HTERT RPE-1 (cell line): Measurements from ENCODE around the gene NAPSA.
"Not testable (repeated sequence)": the region's sequence is repeated elsewhere in the genome, so short reads cannot be mapped to it uniquely, and the experiment has no call there.

Experiments used
- in situ Hi-C: fragments of 300-500 bp; cut with MboI; formaldehyde crosslinking; loops from 4 replicates; pipeline ENCODE4 v1.14.3; 2020; ENCODE audit warnings: low sequenced_read_pairs

NAPSA gene

DNA sequence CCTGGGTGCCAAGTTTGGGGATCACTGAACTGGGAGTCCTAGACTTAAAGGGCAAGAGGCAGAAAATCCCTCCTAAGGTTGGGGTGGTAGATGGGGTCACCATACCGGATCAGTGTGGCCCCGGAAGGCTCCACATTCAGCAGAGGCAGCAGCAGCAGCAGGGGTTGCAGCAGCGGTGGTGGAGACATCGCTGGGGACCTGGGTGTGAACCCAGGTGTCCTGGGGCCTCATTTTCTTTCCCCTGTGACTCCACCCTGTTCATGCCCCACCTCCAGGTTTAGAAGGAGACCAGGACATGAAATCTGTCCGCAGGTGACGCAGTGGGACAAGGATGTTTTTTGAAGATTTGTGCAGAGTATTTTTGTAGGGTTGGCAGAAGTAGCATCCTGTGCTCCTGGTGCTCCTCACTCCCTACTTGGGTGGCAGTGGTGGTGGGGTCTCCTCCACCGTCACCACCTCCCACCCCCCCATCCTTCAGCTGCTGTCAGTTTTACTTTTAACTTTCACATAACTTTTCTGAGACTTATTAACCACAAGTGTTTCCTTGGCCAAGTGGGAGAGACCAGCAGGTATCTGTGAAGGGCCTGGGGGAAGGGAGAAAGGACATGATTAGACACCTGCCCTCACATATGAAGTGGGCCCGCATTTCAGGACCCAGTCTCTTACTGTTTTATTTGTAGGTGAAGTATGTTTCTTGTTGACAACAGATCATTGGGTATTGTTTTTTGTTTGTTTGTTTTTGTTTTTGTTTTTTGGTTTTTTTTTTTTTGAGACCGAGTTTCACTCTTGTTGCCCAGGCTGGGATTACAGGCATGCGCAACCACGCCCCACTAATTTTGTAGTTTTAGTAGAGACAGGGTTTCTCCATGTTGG lies at the start of gene NAPSA:
Gene NAPSA (minus strand): TSS at position 206 of the 873 bp plus-strand sequence. CDS start 18 bp downstream, at position 188.
- in situ Hi-C loops = no loop called here

DNA sequence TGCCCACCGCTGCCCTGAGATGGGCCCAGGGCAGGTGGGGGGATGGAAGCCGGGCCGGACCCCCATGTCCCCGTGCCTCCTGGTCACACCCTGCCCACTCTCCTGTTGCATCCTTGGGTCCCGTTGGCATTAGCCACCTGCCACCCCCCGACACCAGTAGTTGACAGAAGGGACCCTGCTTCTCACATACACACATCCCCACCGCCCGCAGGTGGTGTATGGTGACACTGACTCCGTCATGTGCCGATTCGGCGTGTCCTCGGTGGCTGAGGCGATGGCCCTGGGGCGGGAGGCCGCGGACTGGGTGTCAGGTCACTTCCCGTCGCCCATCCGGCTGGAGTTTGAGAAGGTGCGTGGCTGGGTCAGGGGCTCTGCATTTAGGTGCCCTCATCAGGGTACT lies 48.1 kb upstream of the NAPSA start:
- in situ Hi-C loops = no loop called here

DNA sequence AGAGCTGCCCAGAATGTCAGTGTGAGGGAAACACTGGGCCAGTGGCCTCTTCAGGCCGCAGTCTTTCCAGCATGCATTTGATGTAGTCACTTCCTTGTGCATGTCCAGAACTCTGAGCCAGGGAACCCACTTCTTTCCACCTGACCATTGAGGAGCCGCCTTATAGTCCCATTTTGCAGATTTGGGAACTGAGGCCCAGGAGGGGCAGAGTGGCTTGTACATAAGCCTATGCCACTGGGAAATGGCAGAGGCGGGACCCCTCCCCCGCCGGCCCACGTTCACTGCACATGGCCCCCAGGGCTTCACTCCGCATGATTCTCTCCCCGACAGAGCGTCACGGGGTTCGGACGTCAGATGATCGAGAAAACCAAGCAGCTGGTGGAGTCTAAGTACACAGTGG lies 47.7 kb upstream of the NAPSA start:
- in situ Hi-C loops = no loop called here

DNA sequence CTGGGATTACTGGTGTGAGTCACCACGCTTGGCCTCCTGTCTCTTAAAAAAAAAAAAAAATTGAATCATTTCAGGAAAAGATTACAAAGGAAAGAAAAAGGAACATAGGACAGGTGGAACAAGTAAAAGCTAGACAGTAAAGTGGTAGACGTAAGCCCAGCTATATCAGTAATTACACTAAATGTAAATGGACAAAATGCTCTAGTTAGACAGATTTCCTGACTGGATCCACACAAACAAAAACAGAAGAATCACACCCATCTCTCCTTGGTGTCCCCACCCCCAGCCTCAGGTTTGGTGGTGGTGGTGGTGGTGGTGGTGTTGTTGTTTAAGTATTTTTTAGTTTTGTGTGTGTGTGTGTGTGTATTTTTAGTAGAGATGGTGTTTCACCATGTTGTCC lies 47.0 kb upstream of the NAPSA start:
- in situ Hi-C loops = no loop called here

DNA sequence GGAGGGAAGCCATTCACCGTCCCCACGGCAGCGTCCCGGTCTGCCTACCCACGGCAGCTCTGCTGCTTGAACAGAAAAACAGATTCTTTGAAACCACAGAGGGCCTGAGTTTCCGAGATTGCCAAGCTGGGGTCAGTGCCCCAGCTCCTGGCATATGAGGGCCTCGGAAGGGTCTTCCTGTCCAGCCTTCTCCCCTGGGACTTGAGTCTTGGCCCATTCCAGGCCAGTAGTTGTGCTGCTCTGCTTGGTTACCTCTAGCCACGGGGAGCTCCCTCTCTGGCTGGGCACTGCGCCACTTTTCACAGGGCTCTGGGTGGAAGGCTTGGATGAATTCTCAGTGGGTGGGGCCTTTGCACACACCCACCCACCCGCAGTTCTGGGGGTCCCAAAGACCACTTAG lies 44.7 kb upstream of the NAPSA start:
- in situ Hi-C loops = no loop called here

DNA sequence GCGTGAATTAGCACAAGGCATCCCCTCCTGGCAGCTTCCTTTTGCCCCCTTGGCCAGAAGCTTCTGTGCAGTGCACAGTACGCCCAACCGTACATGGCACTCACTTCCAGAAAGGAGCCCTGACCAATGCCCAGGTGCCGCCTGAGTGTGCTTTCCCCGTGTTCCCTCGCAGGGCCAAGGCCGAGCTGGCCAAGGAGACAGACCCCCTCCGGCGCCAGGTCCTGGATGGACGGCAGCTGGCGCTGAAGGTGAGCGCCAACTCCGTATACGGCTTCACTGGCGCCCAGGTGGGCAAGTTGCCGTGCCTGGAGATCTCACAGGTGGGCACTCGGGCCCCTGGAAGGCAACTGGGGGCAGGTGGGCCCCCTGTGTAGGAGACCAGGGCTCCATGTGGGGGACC lies 43.9 kb upstream of the NAPSA start:
- in situ Hi-C loops = no loop called here

DNA sequence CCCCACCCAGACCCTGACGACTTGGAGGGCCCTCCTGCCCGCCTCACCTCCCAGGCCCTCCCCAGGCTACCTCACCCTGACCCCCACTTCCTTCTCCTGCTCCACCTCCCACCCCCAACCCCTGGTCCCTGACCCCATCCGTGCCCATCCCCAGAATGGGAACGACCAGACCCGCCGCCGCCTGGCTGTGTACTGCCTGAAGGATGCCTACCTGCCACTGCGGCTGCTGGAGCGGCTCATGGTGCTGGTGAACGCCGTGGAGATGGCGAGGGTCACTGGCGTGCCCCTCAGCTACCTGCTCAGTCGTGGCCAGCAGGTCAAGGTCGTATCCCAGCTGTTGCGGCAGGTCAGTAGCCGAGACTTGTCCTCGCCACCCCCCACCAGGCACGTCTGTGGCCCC lies 41.4 kb upstream of the NAPSA start:
- in situ Hi-C loops = no loop called here

DNA sequence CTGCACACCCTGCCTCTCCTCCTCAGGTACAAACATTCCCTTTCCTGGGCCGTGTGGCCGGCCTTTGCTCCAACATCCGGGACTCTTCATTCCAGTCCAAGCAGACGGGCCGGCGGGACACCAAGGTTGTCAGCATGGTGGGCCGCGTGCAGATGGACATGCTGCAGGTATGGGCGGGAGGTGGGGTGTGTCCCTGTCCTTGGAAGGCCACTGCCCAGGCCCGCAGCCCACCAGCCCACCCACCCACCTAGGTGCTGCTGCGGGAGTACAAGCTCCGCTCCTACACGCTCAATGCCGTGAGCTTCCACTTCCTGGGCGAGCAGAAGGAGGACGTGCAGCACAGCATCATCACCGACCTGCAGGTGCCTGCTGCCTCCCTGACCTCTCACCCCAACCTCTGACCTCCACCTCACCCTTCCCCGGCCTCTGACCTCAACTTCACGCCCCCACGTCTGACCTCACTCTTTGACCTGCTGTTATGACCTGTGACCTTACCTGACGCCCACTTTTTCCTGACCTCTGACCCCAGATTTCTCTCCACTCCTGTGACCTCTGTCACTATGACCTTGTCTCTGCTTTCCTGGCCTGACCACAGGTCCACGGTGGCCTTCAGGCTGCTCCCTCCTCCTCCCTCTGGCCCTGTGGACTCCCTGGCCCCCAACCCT lies 40.8 kb upstream of the NAPSA start:
- in situ Hi-C loops = no loop called here

DNA sequence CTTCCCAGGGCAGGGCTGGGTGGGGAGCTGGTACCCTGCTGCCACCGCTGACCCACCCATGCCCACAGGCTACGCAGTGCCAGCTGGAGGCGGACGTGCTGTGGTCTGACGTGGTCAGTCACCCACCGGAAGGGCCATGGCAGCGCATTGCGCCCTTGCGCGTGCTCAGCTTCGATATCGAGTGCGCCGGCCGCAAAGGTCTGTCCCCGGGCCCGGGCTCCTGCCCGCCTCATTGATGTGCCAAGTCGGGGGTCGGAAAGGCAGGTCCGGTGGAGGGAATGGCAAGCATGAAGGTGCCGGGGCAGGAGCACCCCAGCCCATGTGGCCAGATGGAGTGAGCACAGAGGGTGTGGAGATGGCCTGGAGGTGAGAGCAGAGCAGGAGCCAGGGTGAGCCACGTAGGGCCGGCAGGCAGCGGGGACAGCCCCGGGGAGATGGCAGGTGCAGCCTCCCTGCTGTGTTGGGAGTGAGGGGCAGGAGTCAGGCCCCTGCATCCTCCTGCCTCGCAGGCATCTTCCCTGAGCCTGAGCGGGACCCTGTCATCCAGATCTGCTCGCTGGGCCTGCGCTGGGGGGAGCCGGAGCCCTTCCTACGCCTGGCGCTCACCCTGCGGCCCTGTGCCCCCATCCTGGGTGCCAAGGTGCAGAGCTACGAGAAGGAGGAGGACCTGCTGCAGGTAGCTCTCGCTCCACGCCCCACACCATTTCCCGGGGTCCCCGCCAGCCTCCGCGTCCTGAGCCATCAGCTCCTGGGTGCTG lies 37.3 kb upstream of the NAPSA start:
- in situ Hi-C loops = no loop called here

DNA sequence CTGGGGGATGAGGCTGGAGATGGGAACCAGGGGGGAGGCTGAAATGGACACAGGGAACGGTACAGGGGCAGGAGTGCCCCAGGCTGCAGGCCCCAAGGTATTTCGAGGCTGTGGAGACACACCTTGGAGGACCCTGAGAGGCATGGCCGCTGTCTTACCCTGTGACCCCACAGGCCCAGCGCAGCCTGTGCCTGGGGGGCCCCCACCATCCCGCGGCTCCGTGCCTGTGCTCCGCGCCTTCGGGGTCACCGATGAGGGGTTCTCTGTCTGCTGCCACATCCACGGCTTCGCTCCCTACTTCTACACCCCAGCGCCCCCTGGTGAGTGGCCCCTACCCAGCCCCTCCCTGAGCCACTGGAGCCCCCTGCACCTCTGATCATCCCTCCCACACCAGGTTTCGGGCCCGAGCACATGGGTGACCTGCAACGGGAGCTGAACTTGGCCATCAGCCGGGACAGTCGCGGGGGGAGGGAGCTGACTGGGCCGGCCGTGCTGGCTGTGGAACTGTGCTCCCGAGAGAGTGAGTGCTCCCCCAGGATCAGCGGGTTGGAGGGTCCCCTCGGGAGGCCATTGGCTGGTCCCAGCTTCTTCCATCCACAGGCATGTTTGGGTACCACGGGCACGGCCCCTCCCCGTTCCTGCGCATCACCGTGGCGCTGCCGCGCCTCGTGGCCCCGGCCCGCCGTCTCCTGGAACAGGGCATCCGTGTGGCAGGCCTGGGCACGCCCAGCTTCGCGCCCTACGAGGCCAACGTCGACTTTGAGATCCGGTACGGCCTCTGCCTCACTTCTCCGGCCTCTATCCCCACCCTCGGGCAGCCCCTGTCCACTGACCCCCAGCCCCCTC lies 36.4 kb upstream of the NAPSA start:
- in situ Hi-C loops = no loop called here

DNA sequence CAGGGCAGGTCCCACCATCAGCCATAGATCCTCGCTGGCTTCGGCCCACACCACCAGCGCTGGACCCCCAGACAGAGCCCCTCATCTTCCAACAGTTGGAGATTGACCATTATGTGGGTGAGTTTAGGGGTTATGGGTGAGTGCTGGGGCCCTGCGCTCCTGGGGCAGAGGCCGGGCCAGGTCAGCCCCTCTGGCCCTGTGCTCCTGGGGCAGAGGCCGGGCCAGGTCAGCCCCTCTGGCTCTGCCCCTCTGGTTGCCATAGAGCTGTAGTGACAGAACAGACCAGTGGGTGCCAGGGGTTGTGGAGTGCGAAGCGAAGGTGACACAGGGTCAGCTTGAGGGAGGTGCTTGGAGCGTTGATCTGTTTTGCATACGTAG lies 33.9 kb upstream of the NAPSA start:
- in situ Hi-C loops = no loop called here

DNA sequence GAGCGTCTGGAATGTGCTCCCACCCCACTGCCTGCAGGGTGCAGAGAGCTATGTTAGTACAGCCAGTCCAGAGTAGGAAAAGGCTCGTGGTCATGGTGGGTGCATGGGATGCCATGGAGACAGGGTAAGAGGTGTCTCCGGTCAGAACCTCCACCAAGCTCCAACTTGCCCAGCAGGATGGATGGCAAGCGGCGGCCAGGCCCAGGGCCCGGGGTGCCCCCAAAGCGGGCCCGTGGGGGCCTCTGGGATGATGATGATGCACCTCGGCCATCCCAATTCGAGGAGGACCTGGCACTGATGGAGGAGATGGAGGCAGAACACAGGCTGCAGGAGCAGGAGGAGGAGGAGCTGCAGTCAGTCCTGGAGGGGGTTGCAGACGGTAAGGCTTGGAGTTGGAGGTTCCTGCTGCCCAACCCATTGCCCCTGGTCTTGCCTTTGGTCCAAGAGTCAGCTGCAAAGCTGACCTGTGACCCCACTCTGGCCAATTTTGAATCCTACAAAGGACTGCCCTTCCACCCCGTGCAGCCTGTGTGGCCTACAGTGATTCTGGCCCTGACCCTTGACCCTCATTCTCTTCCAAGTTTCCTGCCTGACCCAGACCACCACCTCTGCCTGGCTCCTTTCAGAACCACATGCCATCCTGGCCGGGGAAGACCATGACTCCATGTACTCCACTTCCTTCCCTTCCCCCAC lies 33.4 kb upstream of the NAPSA start:
- in situ Hi-C loops = no loop called here

DNA sequence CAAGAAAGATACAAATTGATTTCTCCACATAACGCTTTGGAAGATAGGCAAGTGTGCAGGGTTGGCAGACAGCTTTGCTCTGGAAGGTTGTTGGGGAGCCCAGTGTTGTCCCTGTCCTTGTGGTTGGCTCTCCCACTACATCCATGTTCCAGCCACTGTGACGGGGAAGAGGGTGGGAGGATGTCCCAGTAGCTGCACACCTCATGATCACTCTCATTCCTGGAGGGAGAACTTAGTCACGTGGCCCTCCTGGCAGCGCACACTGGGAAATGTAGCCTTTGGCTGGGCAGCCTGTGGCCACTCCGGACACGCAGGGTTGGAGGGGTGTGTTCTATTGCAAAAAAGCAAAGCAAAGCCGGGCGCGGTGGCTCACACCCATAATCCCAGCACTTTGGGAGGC lies 28.6 kb upstream of the NAPSA start:
- in situ Hi-C loops = no loop called here

DNA sequence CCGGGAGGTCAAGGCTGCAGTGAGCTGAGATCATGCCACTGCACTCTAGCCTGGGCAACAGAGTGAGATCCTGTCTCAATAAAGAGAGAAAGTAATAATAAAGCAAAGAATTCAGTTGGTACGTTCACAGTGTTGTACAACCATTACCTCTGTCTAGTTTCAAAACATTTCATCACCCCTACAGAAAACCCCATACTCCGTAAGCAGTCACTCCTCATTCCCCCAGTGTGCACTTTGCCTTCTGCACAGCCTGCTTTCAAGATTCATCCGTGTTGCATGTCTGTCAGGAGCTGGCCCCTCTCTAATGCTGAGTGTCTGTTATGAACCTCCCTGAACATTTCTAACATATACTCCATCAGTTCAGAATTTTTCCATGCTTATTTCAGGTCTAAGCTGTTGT lies 28.1 kb upstream of the NAPSA start:
- in situ Hi-C loops = no loop called here

DNA sequence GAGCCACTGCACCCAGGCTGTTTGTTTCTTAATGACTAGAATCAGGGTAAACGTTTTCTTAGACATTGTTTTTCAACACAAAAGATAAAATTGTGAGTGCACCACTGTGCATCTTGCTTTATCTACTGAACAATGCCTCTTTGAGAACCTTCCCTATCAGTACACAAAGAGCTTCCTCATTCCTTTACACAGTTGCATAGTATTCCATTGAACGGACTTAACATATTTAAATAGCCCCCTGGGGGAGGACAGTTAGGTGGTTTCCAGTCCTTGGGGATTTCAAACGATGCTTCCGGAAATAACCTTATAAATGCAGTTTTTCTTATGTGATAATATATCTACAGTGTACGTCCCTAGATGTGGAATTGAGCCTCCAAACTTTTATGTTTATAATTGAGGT lies 27.3 kb upstream of the NAPSA start:
- in situ Hi-C loops = no loop called here

DNA sequence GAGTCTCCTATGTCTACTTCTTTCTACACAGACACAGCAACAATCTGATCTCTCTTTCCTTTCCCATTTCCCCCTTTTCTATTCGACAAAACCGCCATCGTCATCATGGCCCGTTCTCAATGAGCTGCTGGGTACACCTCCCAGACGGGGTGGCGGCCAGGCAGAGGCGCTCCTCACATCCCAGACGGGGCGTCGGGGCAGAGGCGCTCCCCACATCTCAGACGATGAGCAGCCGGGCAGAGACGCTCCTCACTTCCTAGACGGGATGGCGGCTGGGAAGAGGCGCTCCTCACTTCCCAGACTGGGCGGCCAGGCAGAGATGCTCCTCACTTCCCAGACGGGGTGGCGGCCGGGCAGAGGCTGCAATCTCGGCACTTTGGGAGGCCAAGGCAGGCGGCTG lies 25.5 kb upstream of the NAPSA start:
- in situ Hi-C loops = not testable (repeated sequence)

DNA sequence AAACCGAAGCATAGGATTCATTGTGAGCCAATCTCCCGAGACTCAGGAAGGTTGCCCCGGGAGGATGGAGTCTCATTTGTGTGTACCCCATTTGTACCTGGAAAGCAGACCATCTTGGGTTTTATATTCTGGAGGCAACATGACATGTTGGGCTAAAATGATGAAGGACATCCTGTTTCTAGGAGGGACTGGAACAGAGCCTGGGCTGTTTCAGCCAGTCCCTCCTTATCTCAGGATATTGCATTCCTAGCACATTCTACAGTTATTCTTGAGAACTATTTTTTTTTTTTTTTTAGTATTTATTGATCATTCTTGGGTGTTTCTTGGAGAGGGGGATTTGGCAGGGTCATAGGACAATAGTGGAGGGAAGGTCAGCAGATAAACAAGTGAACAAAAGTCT lies 24.9 kb upstream of the NAPSA start:
- in situ Hi-C loops = not testable (repeated sequence)

DNA sequence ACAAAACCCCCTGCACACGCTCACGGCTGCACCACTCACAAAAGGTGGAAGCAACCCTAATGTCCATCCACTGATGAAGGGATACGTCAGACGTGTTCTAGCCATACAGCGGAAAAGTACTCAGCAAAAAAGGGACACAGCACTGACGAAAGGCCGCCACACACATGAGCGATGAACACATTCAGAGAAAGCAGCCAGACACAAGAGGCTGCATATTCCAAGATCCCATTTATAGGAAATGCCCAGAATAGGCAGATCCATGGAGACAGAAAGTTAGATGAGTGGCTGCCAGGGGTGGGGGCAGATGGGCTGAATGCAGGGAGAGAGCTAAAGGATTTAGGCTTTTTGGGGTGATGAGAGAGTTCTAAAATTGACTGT lies 22.4 kb upstream of the NAPSA start:
- in situ Hi-C loops = no loop called here

DNA sequence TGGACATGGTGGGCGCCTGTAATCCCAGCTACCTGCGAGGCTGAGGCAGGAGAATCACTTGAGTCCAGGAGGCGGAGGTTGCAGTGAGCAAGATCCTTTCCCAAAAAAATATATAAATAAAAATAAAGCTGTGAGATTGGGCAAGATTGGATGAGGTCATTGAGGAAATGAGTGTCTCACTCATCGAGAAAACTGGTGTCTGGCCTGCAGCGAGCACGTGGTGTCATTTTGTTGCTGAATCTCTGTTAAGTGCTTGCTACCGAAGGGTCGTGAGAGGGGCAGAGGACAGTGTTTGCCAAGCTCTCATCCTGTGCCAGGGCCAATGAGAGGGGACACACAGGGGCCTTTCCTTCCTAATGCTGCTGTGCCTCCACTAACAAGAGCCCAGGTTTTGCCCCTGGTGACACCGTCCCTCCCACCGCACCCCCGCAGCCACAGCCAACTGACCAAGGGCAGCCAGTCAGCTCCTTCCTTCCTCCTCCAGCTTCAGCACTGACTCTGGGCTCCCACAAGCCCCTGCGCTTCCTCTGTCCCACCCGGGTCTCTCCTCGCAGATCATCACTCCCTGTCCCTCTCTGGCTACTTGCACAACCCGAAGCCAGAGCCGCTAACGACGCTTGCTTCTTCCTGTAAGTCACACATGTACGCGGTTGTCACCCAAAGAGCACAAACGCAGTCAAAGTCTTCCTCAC lies 21.9 kb upstream of the NAPSA start:
- in situ Hi-C loops = no loop called here
